ENCODE measurements around the gene PRKAR1A. TPM values are rescaled to one million over a fixed set of nuclear protein-coding genes. Genes with fewer than 3 reads are reported as not detected.

The PRKAR1A gene
- total RNA-seq, 1 donor from 2014 or later: 389 TPM

- intact Hi-C loops (cut with DNase I): no loop called here
- Histone ChIP-seq H3K9me3 (no peaks in the 10 kb centered on the region), H3K4me1 (peaks cover 25% of the 10 kb centered on the region), H3K36me3 (no peaks in the 10 kb centered on the region), H3K27me3 (no peaks in the 10 kb centered on the region), H3K4me3 (no peak overlapping the region), H3K27ac (peak overlapping the region; percentile 55)
- ATAC-seq (no peak), DNase-seq (no peak)
- no peak for TF ChIP-seq CTCF (IDR thresholded peaks at IDR 0.05)
Measured at GRCh38 chr17:68567035-68567434, 54.8 kb downstream of the PRKAR1A start.

- Histone ChIP-seq H3K27ac (peak overlapping the region; percentile 55), H3K4me3 (no peak overlapping the region), H3K9me3 (no peaks in the 10 kb centered on the region), H3K27me3 (no peaks in the 10 kb centered on the region), H3K36me3 (no peaks in the 10 kb centered on the region), H3K4me1 (peaks cover 29% of the 10 kb centered on the region)
- intact Hi-C loops (cut with DNase I): no loop called here
- ATAC-seq (no peak), DNase-seq (no peak)
- no peak for TF ChIP-seq CTCF (IDR thresholded peaks at IDR 0.05)
Measured at GRCh38 chr17:68567581-68567980, 55.4 kb downstream of the PRKAR1A start.

GRCh38 chr17:68568581-68568980 lies 56.4 kb downstream of the PRKAR1A start:
- H3K4me3 ChIP-seq: no peak overlapping the region
- no peak for TF ChIP-seq CTCF (IDR thresholded peaks at IDR 0.05)
- H3K36me3 ChIP-seq: no peaks in the 10 kb centered on the region
- no peak for DNase-seq
- no peaks in the 10 kb centered on the region for H3K27me3 ChIP-seq
- no peak overlapping the region for H3K27ac ChIP-seq
- intact Hi-C loops (cut with DNase I): no loop called here
- no peak for ATAC-seq
- peaks cover 29% of the 10 kb centered on the region for H3K4me1 ChIP-seq
- no peaks in the 10 kb centered on the region for H3K9me3 ChIP-seq

DNA sequence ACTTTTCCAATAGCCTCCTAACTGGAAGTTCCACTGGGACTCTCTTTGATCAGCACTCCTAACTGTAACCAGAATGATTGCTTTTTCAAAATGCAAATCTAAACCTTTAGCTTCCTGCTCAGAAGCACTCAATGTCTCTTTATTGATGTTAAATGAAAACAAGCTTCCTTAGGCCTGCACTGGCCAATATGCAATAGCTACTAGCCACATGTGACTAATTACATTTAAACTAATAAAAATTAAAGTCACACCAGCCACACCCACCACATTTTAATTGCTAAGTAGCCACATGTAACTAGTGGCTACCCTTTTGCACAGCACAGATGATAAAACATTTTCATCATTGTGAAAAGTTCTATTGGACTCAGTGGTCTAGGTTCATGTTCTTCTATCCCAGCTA lies 57.1 kb downstream of the PRKAR1A start:
- H3K36me3 ChIP-seq: no peaks in the 10 kb centered on the region
- ATAC-seq (no peak), DNase-seq (no peak)
- H3K4me3 ChIP-seq: no peak overlapping the region
- intact Hi-C loops (cut with DNase I): no loop called here
- H3K9me3 ChIP-seq: no peaks in the 10 kb centered on the region
- no peak for TF ChIP-seq CTCF (IDR thresholded peaks at IDR 0.05)
- no peak overlapping the region for H3K27ac ChIP-seq
- H3K27me3 ChIP-seq: no peaks in the 10 kb centered on the region
- H3K4me1 ChIP-seq: peaks cover 29% of the 10 kb centered on the region

DNA sequence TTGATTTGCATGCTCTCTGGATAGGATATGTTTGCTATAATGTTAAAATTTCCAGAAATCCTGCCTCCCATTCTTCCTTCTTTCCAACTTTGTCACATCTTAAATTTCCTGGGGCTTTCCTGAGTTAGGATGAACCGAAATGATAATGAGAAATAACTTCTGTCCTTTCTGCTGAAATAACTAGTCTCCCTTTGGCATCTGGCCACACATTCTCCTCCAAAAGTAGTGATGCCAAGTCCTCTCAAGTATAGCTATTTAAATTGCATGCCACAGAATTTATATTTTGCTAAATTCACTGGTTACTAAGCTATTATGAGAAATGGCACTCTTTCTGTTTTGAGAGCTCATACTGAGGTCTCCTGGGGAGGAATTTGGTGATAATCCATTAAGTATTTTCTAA lies 58.3 kb downstream of the PRKAR1A start:
- Histone ChIP-seq H3K4me3 (no peak overlapping the region), H3K27me3 (no peaks in the 10 kb centered on the region), H3K9me3 (no peaks in the 10 kb centered on the region), H3K36me3 (no peaks in the 10 kb centered on the region), H3K4me1 (peaks cover 29% of the 10 kb centered on the region), H3K27ac (no peak overlapping the region)
- intact Hi-C loops (cut with DNase I): no loop called here
- no peak for ATAC-seq
- TF ChIP-seq CTCF (IDR thresholded peaks at IDR 0.05): no peak
- DNase-seq: no peak

- Histone ChIP-seq H3K36me3 (no peaks in the 10 kb centered on the region), H3K9me3 (no peaks in the 10 kb centered on the region), H3K27ac (no peak overlapping the region), H3K4me3 (no peak overlapping the region), H3K4me1 (peaks cover 12% of the 10 kb centered on the region), H3K27me3 (no peaks in the 10 kb centered on the region)
- ATAC-seq (peak; percentile 59), DNase-seq (no peak)
- no peak for TF ChIP-seq CTCF (IDR thresholded peaks at IDR 0.05)
- intact Hi-C loops (cut with DNase I): no loop called here
Measured at GRCh38 chr17:68572138-68572842, 60.1 kb downstream of the PRKAR1A start.
